HG03025 (cell line): ENCODE results near the gene OR2D3.
A peak's percentile ranks its signal among the peaks of the same experiment; 100 is the strongest.
"Not testable (repeated sequence)": the region's sequence is repeated elsewhere in the genome, so short reads cannot be mapped to it uniquely, and the experiment has no call there.

Source experiments
- ATAC-seq: cut with Tn5 transposase; IDR thresholded peaks from one replicate; pipeline ENCODE4 v1.9.1; 2021; ENCODE audit warnings: mild to moderate bottlenecking, moderate library complexity; ENCODE audit not compliant: unreplicated experiment, low FRiP score

The OR2D3 gene, protein sequence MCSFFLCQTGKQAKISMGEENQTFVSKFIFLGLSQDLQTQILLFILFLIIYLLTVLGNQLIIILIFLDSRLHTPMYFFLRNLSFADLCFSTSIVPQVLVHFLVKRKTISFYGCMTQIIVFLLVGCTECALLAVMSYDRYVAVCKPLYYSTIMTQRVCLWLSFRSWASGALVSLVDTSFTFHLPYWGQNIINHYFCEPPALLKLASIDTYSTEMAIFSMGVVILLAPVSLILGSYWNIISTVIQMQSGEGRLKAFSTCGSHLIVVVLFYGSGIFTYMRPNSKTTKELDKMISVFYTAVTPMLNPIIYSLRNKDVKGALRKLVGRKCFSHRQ

DNA sequence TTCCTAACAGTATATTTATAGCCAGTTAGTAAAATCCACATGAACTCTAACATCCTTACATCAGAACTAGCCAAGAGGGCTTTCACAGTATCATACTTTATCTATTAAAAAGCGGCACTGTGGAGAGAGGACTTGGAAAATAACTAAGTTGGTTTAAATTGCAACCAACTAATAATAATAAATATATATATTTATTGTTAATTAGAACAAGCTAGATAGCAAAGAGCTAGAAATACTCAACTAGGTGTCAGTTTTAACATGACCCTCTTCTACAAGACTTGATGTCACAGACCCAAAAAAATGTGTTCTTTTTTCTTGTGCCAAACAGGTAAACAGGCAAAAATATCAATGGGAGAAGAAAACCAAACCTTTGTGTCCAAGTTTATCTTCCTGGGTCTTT, at the start of gene OR2D3:
Gene OR2D3 (plus strand): TSS at position 301 of the 400 bp plus-strand sequence. CDS start 0 bp downstream, at position 301.
- no peak for ATAC-seq

DNA sequence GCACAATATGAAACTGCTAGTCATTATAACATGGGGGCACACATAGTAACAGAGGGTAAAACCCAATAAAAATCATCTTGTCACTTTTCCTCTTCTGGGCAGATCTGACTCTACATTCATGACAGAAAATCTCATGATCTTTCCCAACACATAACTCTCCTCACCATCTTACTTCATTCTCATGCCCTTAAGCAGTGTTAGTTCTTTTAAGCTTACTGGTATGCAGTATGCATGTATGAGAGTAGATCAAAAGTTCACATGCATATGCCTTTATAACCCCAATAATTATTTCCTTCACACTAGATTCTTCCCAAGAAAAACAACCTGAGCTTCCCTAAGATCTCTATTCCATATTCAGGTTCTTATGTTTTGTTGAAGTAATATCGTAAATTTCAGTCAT, 49.5 kb upstream of the OR2D3 start:
- ATAC-seq: no peak

DNA sequence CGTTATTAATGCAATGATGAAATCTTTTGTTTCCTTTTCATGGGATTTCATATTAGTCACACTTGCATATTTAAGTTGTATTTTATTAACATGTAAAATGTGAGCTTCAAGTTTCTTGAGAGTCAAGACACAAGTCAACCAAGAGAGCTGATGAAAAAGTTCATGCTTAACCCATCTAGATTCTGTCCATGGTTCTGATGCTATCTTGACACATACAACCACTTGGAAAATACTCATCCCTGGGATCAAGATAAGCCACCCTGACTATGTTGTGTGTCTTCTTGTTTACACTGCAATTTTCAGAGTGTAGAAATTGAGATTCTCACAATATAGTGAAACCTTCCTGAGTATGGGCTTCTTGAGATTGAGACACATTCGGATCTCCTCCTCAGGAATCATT, 45.0 kb upstream of the OR2D3 start:
- no peak for ATAC-seq

DNA sequence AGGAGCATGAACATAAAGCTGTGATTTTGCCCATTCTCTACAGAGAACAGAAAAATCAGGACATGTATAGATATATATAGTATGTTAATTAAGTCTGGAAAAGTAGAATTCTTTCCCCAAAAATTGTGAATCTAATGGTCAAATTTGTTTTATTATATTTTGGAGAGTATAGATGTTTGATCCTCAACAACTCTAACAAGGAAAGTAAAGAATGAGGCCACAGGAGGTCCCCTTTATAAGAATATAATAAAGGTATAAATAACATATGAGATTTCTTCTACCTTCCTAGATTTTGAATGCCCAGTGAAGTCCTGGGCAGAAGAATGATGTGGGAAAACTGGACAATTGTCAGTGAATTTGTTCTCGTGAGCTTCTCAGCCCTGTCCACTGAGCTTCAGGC, 44.5 kb upstream of the OR2D3 start, which contains the start of gene OR10A4:
Gene OR10A4 (plus strand): TSS at position 301 of the 400 bp plus-strand sequence. CDS start 23 bp downstream, at position 324.
- no peak for ATAC-seq

DNA sequence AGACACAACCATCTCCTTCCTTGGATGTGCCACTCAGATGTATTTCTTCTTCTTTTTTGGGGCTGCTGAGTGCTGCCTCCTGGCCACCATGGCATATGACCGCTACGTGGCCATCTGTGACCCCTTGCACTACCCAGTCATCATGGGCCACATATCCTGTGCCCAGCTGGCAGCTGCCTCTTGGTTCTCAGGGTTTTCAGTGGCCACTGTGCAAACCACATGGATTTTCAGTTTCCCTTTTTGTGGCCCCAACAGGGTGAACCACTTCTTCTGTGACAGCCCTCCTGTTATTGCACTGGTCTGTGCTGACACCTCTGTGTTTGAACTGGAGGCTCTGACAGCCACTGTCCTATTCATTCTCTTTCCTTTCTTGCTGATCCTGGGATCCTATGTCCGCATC, 43.9 kb upstream of the OR2D3 start:
- ATAC-seq: no peak

DNA sequence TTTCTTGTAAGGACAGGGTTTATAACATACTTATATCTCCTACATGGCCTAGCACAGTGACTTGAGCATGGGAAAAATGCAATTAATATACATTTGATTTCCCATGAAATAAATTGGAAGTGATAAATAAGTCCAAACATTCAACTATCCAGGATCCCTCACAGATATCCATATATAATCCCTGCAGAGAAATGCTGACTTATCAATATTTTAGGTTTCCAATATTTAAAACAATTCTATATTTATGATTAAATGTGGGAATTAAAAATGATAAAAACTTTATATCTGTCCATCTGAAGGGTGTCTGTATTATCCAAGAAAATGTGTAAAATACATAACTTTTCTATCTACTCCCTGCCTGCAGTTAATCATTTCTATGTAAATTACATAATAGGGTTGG, 38.1 kb upstream of the OR2D3 start:
- no peak for ATAC-seq

DNA sequence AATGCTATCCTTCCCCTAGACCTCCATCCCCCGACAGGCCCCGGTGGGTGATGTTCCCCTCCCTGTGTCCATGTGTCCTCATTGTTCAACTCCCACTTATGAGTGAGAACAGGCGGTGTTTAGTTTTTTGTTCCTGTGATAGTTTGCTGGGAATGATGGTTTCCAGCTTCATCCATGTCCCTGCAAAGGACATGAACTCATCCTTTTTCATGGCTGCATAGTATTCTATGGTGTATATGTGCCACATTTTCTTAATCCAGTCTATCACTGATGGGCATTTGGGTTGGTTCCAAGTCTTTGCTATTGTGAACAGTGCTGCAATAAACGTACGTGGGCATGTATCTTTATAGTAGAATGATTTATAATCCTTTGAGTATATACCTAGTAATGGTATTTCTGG, 33.1 kb upstream of the OR2D3 start:
- not testable (repeated sequence) for ATAC-seq

DNA sequence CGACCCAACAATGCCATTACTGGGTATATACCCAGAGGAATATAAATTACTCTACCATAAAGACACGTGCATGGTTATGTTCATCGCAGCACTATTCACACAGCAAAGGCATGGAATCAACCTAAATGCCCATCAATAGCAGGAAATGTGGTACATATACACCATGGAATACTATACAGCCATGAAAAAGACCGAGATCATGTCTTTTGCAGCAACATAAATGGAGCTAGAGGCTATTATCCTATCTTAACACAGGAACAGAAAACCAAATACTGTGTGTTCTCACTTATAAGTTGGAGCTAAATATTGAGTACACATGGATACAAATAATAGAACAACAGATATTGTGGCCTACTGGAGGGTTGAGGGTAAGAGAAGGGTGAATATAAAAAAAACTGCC, 32.0 kb upstream of the OR2D3 start:
- ATAC-seq: no peak

DNA sequence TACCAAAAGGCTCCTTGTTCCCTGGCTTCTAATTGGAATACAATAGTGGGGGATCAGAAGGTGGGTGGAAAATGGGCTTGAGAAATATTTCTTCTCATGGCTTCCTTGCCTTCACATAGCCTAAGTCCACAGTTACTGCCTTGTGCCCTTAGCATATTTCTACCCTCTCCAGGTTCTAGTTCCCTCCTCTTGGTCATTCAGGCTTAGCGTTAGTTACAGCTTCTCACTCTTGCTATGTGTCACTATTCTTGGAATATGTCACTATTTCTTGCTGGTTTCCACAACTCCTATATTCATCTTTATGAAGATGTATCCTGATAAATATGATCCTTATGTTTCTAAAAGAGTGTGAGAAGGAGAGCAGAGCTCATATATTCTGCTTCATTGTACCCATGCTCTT, 31.0 kb upstream of the OR2D3 start:
- ATAC-seq: no peak

DNA sequence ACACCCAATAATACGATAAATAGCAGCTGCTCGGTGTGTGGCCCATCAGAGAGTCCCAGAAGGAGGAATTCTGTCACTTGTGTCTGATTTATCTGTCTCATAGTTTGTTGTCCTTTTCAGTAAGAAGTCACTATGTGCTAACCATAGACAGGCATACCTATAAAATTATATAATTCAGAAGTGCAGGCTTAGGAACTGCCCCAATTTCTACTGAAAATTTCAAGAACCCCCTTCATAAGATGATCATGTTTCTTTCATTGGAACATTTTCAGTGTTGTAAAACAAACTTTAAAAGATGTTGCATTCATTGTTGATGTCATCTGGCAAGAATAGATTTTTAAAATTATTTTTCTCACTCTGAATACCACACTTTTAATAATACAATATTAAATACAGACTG, 28.4 kb upstream of the OR2D3 start, which contains the start of gene OR2D2:
Gene OR2D2 (minus strand): TSS at position 101 of the 400 bp plus-strand sequence. CDS start 0 bp downstream, at position 101.
- no peak for ATAC-seq

DNA sequence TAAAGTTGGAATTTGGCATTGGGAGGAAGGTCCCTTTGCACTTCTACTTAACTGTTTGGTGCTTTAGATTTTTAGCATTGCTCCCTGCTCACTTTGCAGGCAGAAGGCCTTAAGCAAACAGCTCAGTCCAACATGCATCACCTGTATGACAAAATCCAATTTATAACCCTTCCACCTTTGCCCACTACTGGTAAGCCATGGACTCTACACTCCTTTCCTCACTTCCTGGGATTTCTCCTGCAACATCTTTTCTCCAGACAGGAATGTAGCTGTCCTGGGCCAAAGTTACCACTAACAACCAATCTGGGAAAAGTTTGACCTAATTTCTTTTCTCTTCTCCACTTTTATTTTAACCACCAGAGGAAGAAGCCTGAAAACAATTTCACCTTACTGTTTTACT, 26.7 kb upstream of the OR2D3 start:
- no peak for ATAC-seq

DNA sequence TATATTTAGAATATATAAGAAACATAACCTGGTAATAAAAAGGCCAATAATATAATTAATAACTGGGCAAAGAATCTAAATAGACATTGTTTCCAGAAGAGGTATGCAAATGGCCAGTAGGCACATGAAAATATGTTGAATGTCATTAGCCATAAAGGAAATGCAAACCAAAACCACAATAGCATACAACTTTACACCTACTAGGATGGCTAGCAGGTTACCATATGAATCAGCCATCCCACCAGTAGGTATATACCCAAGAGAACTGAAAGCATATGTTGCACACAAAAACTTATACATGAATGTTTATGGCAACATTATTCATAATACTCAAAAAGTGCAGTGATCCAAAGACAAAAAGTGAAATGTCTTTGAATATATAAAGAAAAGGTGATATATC, 25.8 kb upstream of the OR2D3 start:
- ATAC-seq: peak; percentile 75

DNA sequence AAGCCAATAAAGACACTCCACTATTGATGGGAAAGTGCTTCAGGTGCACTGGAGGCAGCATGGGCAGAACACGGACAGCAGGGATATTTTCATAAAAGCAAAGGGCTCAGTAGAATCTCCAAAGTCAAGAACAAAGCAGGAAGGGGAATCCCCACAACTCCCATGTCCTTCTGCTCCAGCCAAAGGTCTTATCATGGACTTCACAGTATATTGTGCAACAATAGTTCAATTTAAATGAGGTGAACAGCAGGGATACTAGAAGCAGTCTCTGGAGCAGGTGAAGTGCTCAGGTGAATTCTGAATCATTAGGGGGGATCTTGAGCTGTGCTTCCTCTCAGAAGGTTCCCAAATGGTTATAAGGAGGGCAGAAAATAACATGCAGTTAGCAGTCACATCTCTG, 21.9 kb upstream of the OR2D3 start:
- no peak for ATAC-seq

DNA sequence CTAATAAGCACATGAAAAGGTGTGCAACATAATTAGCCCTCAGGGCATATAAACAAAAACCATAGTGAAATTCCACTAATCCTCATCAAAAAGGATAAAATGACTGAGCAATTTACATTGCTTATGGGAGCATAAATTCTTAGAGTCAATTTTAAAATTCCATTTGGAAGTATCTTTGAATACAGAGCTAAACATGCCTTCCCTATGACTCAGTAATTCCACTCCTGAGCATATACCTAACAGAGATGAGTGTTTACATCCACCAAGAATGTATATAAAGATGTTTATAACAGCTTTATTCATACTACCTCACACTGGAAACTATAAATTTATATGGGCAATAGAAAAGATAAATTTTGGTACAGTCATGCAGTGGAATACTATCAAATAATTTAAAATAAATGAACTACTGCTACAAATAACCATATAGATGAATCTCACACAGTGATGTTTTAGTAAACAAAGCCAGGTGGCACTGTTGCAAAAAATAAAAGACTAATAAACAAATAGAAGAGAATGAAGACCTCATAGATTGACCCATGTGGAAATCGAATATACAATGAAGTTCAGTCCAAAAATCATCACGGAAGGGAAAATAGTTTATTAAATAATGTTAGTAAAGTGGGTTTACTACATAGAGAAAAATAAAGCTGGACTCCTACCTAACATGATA, 20.3 kb upstream of the OR2D3 start:
- ATAC-seq: no peak

DNA sequence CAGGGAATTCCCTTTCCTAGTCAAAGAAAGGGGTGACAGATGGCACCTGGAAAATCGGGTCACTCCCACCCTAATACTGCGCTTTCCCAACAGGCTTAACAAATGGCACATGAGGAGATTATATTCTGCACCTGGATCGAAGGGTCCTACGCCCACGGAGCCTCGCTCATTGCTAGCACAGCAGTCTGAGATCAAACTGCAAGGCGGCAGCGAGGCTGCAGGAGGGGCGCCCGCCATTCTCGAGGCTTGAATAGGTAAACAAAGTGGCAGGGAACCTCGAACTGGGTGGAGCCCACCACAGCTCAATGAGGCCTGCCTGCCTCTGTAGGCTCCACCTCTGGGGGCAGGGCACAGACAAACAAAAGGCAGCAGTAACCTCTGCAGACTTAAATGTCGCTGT, 16.0 kb upstream of the OR2D3 start:
- ATAC-seq: not testable (repeated sequence)

DNA sequence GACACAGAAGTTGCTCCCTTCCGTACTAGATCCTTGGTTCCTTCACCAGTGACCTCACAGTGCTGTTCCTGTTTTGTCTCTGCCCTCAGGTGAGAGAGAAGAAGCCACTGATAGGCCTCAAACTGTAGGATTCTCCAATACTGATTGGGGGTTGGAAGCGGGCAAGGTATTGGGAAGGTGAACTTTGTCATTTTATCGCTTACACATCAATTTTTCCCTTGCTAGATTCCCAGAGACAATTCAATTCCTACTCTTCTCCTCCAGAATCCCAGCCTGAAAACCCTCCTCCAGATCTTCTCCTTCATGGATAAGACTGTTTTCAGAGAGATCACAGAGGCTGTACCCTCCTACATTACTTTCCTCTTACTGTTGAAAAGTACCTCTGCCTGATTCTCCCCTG, 9.4 kb upstream of the OR2D3 start:
- ATAC-seq: no peak

DNA sequence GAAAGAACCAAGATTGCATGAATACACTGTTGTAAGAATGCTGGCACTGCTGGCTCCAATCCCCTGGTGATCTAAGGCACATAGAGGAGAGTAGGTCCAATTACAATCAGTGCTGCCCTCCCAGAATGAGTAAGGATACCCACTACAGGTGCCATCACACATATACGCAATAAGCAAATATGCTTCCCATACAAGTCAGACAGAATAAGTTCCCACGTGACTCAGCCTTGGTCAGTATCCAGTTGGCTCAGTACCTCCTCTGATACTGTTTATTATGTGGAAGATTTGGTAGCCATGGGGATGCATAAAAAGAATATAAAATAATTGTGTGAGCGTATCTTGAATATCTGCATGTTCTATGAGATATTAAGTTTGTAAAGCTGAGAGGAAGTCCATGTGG, 8.9 kb upstream of the OR2D3 start:
- ATAC-seq: no peak

DNA sequence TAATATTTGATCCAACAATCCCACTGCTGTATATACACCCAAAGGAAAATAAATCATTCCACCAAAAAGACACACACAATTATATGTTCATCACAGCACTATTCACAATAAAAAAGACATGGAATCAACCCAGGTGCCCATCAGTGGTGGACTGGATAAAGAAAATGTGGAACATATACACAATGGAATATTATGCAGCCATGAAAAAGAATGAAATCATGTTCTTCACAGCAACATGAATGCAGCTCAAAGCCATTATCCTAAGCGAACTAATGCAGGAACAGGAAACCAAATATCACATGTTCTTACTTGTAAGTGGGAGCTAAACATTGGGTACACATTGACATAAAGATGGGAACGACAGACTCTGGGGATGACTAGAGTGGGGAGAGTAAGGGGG, 1.1 kb upstream of the OR2D3 start:
- no peak for ATAC-seq

DNA sequence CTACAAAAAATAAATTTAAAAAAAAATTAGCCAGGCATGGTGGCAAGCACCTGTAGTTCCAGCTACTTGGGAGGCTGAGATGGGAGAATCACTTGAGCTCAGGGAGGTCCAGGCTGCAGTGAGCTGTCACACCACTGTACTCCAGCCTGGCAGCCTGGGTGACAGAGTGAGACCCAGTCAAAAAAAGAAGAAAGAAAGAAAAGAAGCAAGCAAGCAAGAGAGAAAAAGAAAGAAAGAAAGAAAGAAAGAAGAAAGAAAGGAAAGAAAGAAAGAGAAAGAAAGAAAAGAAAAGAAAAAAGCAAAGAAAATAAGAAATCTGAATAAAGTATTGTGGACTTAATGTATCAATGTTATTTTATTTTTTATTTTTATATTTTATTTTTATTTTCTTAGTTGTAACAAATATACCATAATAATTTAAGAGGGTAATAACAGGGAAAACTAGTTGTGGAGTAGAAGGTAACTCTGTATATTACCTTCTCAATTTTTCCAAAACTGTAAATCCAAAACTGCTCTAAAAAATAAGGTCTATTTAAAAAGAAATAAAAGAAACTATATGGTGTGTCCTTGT, 4.3 kb downstream of the OR2D3 start:
- no peak for ATAC-seq

DNA sequence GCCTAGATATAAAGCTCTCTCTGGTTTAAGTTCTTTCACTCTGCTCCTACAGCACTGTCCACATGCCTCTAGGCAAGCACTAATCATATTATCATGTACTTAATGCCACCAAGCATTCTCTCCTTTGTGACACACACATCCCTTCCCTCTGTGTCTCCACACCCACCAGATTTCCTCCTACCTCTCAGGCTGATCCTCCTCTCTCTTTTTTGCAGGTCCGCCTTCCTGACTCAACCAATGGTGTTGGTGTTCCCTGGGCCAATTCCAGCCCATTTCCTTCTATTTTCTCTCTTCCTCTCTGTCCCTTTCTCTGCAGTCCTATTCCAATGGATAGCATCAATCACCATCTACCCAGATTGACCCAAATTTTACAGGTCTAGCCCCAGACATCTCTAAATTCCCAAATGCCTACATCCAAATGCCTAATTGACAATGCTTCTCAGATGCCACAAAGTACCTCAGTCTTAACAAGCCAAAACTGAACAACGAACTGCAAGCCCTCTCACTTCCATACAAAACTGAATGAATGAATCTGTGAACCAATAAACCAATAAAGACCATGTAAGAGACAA, 4.9 kb downstream of the OR2D3 start:
- no peak for ATAC-seq
